Measurements from ENCODE around the gene GBP5. TPM values are rescaled to one million over a fixed set of nuclear protein-coding genes. Genes with fewer than 3 reads are reported as not detected.
"Not testable (repeated sequence)": the region's sequence is repeated elsewhere in the genome, so short reads cannot be mapped to it uniquely, and the experiment has no call there.

GBP5 gene
- total RNA-seq, 1 donor from 2014 or later: 836 TPM

- intact Hi-C loops (cut with micrococcal nuclease): no loop called here
Measured at GRCh38 chr1:89285745-89286380, 13.2 kb upstream of the GBP5 start.

GRCh38 chr1:89284078-89284763 lies 11.6 kb upstream of the GBP5 start:
- intact Hi-C loops (cut with micrococcal nuclease): not testable (repeated sequence)

- intact Hi-C loops (cut with micrococcal nuclease): no loop called here
Measured at GRCh38 chr1:89280766-89281165, 8.1 kb upstream of the GBP5 start.

GRCh38 chr1:89279011-89279466 lies 6.4 kb upstream of the GBP5 start:
- intact Hi-C loops (cut with micrococcal nuclease): loop anchor here (1.0 to 10.0 kb wide), 7 partner anchors 8 to 1944 kb away; partner anchors contain the start of gene ZNF326

- intact Hi-C loops (cut with micrococcal nuclease): loop anchor here (5.0 to 10.0 kb wide), 5 partner anchors 330 to 1943 kb away; partner anchors contain the start of gene ZNF326
Measured at GRCh38 chr1:89277725-89278124, 5.1 kb upstream of the GBP5 start.

GRCh38 chr1:89276690-89277089 lies 4.0 kb upstream of the GBP5 start:
- intact Hi-C loops (cut with micrococcal nuclease): loop anchor here (5.0 to 10.0 kb wide), 5 partner anchors 331 to 1942 kb away; partner anchors contain the start of gene ZNF326

GRCh38 chr1:89274411-89274857 lies 1.8 kb upstream of the GBP5 start:
- intact Hi-C loops (cut with micrococcal nuclease): loop anchor here (1.0 to 10.0 kb wide), 10 partner anchors 13 to 1940 kb away; partner anchors contain the start of genes GBP1, GBP2, GTF2B and LRRC8B

GRCh38 chr1:89273324-89273778 lies 691 bp upstream of the GBP5 start:
- intact Hi-C loops (cut with micrococcal nuclease): loop anchor here (2.0 to 10.0 kb wide), 7 partner anchors 15 to 1939 kb away; partner anchors contain the start of genes GTF2B, LRRC8B and ZNF326

GRCh38 chr1:89271341-89272015 lies 1.2 kb downstream of the GBP5 start:
- intact Hi-C loops (cut with micrococcal nuclease): loop anchor here (1.0 to 10.0 kb wide), 11 partner anchors 13 to 1937 kb away; partner anchors contain the start of genes GTF2B, LRRC8B and ZNF326

- intact Hi-C loops (cut with micrococcal nuclease): loop anchor here (1.0 to 10.0 kb wide), 8 partner anchors 72 to 1936 kb away; partner anchors contain the start of genes GBP4, GTF2B, LRRC8B and ZNF326
Measured at GRCh38 chr1:89270423-89270822, 2.2 kb downstream of the GBP5 start.

- intact Hi-C loops (cut with micrococcal nuclease): no loop called here
Measured at GRCh38 chr1:89269277-89269676, 3.4 kb downstream of the GBP5 start.

- intact Hi-C loops (cut with micrococcal nuclease): no loop called here
Measured at GRCh38 chr1:89262643-89263042, 10.0 kb downstream of the GBP5 start.

- intact Hi-C loops (cut with micrococcal nuclease): no loop called here
Measured at GRCh38 chr1:89261926-89262515, 10.6 kb downstream of the GBP5 start.

GRCh38 chr1:89260566-89261255 lies 11.9 kb downstream of the GBP5 start:
- intact Hi-C loops (cut with micrococcal nuclease): no loop called here

GRCh38 chr1:89260042-89260441 lies 12.6 kb downstream of the GBP5 start:
- intact Hi-C loops (cut with micrococcal nuclease): no loop called here

GRCh38 chr1:89259283-89259971 lies 13.2 kb downstream of the GBP5 start:
- intact Hi-C loops (cut with micrococcal nuclease): loop anchor here (1.0 to 2.0 kb wide), 5 partner anchors 9 to 134 kb away; partner anchors contain the start of genes GBP4 and GBP5

GRCh38 chr1:89257041-89257440 lies 15.6 kb downstream of the GBP5 start:
- intact Hi-C loops (cut with micrococcal nuclease): no loop called here

GRCh38 chr1:89255581-89255980 lies 17.1 kb downstream of the GBP5 start:
- intact Hi-C loops (cut with micrococcal nuclease): not testable (repeated sequence)

GRCh38 chr1:89254658-89255287 lies 17.9 kb downstream of the GBP5 start:
- intact Hi-C loops (cut with micrococcal nuclease): no loop called here

Measured in T-helper 1 cell treated with Interleukin-12 subunit alpha and Interleukin-12 subunit beta and Interleukin-4 antibody, amounts not matched to agents 30 ng/mL and 1 ng/mL, for 36 hours (primary cell).